SK-MEL-5 (cell line): ENCODE measurements around the gene OR5AS1. TPM values are rescaled to one million over a fixed set of nuclear protein-coding genes. Genes with fewer than 3 reads are reported as not detected.
"Not testable (repeated sequence)": the region's sequence is repeated elsewhere in the genome, so short reads cannot be mapped to it uniquely, and the experiment has no call there.

Source experiments
- DNase-seq: peaks from one replicate; pipeline ENCODE4 v3.0.0-alpha.2; 2016; ENCODE audit warnings: low read depth, low spot score
- in situ Hi-C: cut with HindIII; loops from 2 replicates; pipeline ENCODE4 v1.10.0; 2016; ENCODE audit warnings: low sequenced_read_pairs, high pct_unique_total_duplicates, low pct_unique_long_range_greater_than_20kb
- polyA plus RNA-seq, 2 experiments: library from polyadenylated mRNA; depleted of rRNA; stranded (reverse); fragments of >200 nt; gene quantifications; 2 replicates each; pipeline ENCODE4 v1.2.3, GENCODE V29; 2015
- total RNA-seq: library from RNA; depleted of rRNA; stranded (reverse); fragments of >200 nt; shearing (Covaris generic); gene quantifications from 2 replicates; pipeline ENCODE4 v1.2.3, GENCODE V29; 2014; rRNA removed

The OR5AS1 gene
- not detected in 2 replicates for total RNA-seq
- not detected in 2 replicates for polyA plus RNA-seq (2015; cell fraction: cytosol; rRNA removed)
- not detected in 2 replicates for polyA plus RNA-seq (2015; cell fraction: nucleus; rRNA removed)

- no peak for DNase-seq
- in situ Hi-C loops = no loop called here
Measured at GRCh38 chr11:56027354-56027753, at the start of gene OR5AS1. Gene OR5AS1 (plus strand): TSS chr11:56027654. CDS start chr11:56030419, 2,765 bp downstream.

- no peak for DNase-seq
Measured at GRCh38 chr11:55994525-55994924, 32.9 kb upstream of the OR5AS1 start, which contains the start of gene OR5F1. Gene OR5F1 (minus strand): TSS chr11:55994625. CDS start chr11:55994625, 0 bp downstream.

GRCh38 chr11:56010716-56011115 lies 16.7 kb upstream of the OR5AS1 start:
- no peak for DNase-seq
- in situ Hi-C loops = no loop called here

More at GRCh38 chr11:55994525-55994924, 32.9 kb upstream of the OR5AS1 start, which contains the start of gene OR5F1:
- in situ Hi-C loops = no loop called here

- DNase-seq = no peak
- in situ Hi-C loops = no loop called here
Measured at GRCh38 chr11:56013805-56014204, 13.6 kb upstream of the OR5AS1 start.

GRCh38 chr11:56045538-56045937 lies 18.1 kb downstream of the OR5AS1 start:
- in situ Hi-C loops = no loop called here
- no peak for DNase-seq

- in situ Hi-C loops = no loop called here
- no peak for DNase-seq
Measured at GRCh38 chr11:56048480-56048879, 21.0 kb downstream of the OR5AS1 start.

- in situ Hi-C loops = no loop called here
- DNase-seq = peak; percentile 89
Measured at GRCh38 chr11:56049487-56049886, 22.0 kb downstream of the OR5AS1 start.

- in situ Hi-C loops = not testable (repeated sequence)
Measured at GRCh38 chr11:56056366-56056765, 28.9 kb downstream of the OR5AS1 start.

GRCh38 chr11:56057661-56058237 lies 30.3 kb downstream of the OR5AS1 start:
- peak; percentile 85 for DNase-seq
- in situ Hi-C loops = not testable (repeated sequence)

More at GRCh38 chr11:56056366-56056765, 28.9 kb downstream of the OR5AS1 start:
- not testable (repeated sequence) for DNase-seq

- in situ Hi-C loops, DNase-seq: not testable (repeated sequence)
Measured at GRCh38 chr11:56058260-56058780, 30.9 kb downstream of the OR5AS1 start.

GRCh38 chr11:56066980-56067379 lies 39.5 kb downstream of the OR5AS1 start:
- no peak for DNase-seq
- in situ Hi-C loops = no loop called here

Other genes starting within 250 kb of the OR5AS1 start
- 0.37 TPM in 1 of 2 replicates, not detected in the other for gene OR5D14, start 232.1 kb upstream of the OR5AS1 start, total RNA-seq
- not detected in 2 replicates for gene OR5L1, start 216.3 kb upstream of the OR5AS1 start, total RNA-seq
- gene OR5D18, start 208.0 kb upstream of the OR5AS1 start, total RNA-seq = not detected in 2 replicates
- not detected in 2 replicates for gene OR5L2, start 200.4 kb upstream of the OR5AS1 start, total RNA-seq
- gene OR5D16, start 188.9 kb upstream of the OR5AS1 start, total RNA-seq = not detected in 2 replicates
- 23.7 and 23.9 TPM in 2 replicates for gene TRIM51, start 144.4 kb upstream of the OR5AS1 start, total RNA-seq
- not detected in 2 replicates for gene OR5W2, start 113.1 kb upstream of the OR5AS1 start, total RNA-seq
- gene OR5I1, start 91.3 kb upstream of the OR5AS1 start, total RNA-seq = not detected in 2 replicates
- gene OR10AG1, start 57.7 kb upstream of the OR5AS1 start, total RNA-seq = not detected in 2 replicates
- gene OR5F1, start 33.0 kb upstream of the OR5AS1 start, total RNA-seq = not detected in 2 replicates
- gene OR8I2, start 65.7 kb downstream of the OR5AS1 start, total RNA-seq = not detected in 2 replicates
- not detected in 2 replicates for gene OR8H2, start 76.0 kb downstream of the OR5AS1 start, total RNA-seq
- not detected in 2 replicates for gene OR8H3, start 94.7 kb downstream of the OR5AS1 start, total RNA-seq
- gene OR8J3, start 112.5 kb downstream of the OR5AS1 start, total RNA-seq = not detected in 2 replicates
- not detected in 2 replicates for gene OR8K5, start 132.7 kb downstream of the OR5AS1 start, total RNA-seq
- 0.82 and 1.0 TPM in 2 replicates for gene OR5J2, start 149.0 kb downstream of the OR5AS1 start, total RNA-seq
- gene OR5T2, start 206.6 kb downstream of the OR5AS1 start, total RNA-seq = not detected in 2 replicates
- gene OR5T3, start 224.6 kb downstream of the OR5AS1 start, total RNA-seq = not detected in 2 replicates
- not detected in 2 replicates for gene OR5T1, start 246.5 kb downstream of the OR5AS1 start, total RNA-seq